ENCODE results near the gene HOXD9.

GRCh38 chr2:176138526-176138922, 16.0 kb downstream of the HOXD9 start:
- TF ChIP-seq EZH2phosphoT487 (IDR thresholded peaks at IDR 0.05; ENCODE audit: low read depth), result no peak
- no peak for TF ChIP-seq CTCF (IDR thresholded peaks at IDR 0.05; ENCODE audit: low read depth, low read length)
